Pulmonary artery endothelial cell (primary cell): ENCODE measurements around the gene COG5. TPM values are rescaled to one million over a fixed set of nuclear protein-coding genes. Genes with fewer than 3 reads are reported as not detected.
A peak's percentile ranks its signal among the peaks of the same experiment; 100 is the strongest.

Experiments
- DNase-seq: peaks from one replicate; pipeline ENCODE4 v3.0.0-alpha.2; 2011; ENCODE audit warnings: low read depth, low spot score
- total RNA-seq: library from RNA; depleted of rRNA; stranded (reverse); fragments of >200 nt; gene quantifications from 2 replicates; pipeline ENCODE4 v1.2.3, GENCODE V29; 2014

The COG5 gene
- total RNA-seq, 1 donor from 2014 or later: 49.7 TPM

DNA sequence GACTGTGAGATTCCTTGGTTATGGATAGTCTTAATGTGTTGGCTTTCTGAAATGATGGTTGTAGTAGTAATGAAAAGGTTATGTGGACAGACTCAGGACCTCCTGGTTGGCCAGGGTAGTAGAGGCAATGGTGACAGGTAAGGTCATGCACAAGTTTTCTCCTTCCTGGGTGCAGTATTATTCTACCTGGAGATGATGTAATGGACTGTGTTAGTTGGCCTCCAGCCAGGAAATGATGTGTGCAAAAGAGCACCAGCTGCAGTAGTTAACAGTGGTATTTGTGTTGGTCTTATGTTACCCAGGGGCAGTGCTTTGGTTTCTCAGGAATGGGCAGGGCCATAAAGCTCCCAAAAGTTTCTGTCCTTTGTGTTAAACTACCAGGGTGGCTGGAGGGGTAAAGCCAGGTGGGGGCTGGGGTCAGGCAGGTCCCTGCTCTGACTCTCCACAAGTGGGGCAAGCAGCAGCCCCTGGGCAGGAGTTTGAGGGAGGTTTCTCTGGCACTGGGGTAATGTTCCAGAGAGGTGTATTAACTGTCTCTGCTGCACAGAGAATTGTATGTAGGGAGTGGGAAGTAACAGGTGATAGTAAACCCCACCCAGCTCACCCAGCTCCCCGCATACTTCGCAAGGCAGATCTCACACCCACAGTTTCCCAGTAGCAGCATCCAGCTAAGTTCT lies 57.6 kb downstream of the COG5 start:
- DNase-seq: no peak

DNA sequence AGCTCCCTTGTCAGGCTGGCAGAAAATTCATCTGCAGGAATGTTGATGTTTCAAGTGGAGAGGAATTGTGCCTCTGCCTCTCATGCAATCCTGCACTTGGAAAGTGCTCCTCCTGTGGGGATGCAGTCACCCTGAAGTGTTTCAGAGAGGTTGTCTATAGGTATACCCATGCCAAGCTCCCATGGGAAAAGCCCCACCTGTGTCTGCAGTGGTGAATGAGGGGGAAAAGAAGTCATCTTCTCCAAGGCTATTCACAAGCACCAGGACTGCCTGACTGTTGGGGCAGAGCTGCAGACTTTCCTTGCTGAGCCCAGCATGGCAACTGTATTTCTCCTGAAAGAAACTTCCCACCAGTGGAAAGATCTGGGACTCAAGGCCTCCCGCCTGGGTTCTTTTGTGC lies 58.4 kb downstream of the COG5 start:
- DNase-seq: no peak

DNA sequence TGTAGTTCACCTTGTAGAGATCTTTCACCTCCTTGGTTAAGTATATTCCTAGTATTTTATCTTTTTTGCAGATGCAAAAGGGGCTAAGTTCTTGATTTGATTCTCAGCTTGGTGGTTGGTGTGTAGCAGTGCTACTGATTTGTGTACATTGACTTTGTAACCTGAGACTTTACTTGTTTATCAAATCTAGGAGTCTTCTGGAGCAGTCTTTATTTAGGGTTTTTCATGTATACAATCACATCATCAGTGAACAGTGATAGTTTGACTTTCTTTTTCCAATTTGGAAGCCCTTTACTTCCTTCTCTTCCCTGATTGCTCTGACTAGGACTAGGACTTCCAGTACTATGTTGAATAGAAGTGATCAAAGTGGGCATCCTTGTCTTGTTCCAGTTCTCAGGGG lies 60.0 kb downstream of the COG5 start:
- DNase-seq: no peak

DNA sequence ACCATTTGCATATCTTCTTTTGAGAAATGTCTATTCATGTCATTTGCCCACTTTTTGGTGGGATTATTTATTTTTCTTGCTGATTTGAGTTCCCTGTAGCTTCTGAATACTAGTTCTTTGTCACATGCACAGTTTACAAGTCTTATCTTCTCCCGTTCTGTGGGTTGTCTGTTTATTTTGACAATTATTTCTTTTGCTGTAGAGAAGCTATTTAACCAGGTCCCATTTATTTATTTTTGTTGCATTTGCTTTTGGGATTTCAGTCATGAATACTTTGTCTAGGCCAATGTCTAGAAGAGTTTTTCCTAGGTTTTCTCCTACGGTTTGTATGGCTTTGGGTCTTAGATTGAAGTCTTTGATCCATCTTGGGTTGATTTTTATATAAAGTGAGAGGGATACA lies 60.9 kb downstream of the COG5 start:
- no peak for DNase-seq

DNA sequence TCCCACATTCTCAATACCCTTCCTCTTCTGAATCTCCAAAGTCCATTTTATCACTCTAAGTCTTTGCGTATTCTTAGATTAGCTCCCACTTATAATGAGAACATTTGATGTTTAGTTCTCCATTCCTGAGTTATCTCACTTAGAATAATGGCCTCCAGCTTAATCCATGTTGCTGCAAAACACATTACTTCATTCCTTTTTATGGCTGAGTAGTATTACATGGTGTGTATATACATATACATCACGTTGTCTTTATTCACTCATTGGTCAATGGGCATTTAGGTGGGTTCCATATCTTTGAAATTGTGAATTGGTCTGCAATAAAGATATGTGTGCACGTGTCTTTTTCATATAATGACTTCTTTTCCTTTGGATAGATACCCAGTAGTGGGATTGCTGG lies 61.6 kb downstream of the COG5 start:
- DNase-seq: no peak

DNA sequence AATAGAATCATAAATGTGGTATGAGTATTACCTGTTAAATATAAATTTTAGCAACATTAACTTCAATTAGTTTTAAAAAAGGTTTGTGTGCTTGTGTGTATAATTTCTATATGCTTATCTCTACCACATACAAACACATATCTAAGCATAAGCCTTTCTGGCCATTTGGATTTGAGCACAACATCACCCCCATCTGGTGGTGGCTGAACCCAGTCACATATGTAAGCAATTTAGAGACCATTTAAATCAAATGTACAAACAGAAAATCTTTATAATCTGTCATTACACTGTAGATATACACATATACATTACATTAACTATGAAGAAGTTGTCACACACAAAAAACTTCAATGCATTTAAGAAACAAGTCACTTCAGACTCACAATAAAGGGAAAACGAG lies 62.1 kb downstream of the COG5 start:
- DNase-seq: peak; percentile 1

DNA sequence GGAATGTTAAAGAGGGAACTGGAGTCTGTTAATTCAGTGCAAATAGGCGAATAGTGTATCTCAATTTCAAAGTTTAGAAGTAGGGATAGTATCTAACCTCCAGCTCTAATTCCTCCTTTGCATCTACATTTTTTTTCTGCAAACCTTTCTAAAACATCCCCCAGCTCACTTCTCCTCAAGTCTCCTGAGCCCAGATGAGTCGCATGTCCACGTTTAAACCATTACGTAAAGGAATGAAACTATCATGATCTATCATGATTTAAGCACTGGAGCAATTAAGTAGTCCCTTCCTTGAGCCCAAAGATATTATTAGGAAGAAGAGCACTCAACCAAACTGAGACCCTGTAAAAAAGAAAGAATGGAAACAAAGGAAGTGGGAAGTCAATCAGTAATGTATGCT lies 64.0 kb downstream of the COG5 start:
- no peak for DNase-seq

DNA sequence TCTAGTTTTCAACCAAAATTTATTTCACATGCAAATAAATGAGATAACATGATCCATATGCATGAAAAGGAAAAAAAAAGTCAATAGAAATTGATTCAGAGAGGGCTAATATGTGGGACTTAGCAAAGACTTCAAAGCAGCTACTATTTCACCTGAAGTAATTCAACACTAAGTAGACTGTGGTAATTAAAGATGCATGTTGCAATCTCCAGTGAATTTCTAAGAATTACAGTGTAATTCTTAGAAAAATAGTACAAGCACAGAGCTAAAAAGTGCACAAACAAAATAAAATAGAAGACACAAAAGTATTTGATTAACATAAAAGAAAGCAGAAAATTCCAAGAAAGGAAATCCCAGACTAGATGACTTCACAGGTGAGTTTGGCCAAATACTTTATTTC lies 68.2 kb downstream of the COG5 start:
- no peak for DNase-seq

DNA sequence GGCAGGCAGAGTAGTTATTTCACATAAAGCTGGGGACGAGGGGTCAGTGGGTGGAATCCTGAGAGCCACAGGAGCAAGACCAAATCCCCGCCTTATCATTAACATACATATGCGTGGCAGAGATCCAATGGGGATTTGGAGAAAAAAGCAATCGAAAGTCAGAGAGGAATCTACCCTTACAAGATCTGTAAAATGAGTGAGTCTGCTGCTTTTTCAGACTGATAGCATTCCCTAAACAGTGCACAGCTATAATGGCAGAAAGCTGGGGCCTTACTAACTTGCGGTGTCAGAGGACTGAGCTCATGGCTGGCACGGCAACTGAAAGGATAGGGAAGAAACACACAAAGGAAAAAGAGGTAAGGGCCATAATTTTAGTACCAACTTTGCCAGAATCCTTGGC lies 68.8 kb downstream of the COG5 start:
- DNase-seq: no peak

DNA sequence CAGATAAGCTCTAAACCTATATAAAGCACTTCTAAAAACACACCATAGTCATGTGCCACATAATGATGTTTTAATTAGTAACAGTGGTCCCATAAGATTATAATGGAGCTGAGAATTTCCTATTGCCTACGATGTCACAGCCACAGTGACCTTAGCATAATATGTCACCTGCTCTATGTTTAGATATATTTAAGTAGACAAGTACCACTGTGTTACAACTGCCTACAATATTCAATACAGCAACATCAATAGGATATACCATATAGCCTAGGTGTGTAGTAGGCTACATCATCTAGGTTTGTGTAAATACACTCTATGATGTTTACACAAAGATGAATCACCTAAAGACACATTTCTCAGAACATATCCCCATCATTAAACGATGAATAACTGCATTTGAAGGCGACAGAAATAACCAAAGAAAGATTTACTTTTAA lies 69.4 kb downstream of the COG5 start:
- DNase-seq: no peak

DNA sequence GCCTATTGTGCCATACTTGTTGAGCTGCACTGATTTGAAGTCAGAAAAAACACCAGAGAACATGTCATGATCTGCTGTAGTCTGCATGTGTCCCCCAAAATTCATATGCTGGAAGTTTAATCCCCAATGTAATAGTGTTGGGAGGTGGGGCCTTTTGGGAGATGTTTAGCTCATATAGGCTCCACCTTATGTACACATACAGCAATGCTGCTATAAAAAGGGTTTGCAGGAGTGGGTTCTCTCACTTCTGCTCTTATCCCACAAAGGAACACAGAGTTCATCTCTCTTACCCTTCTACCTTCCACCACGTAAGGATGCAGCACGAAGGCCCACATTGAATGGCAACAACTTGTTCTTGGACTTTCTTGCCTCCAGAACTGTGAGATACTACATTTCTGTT lies 70.8 kb downstream of the COG5 start:
- DNase-seq: no peak

DNA sequence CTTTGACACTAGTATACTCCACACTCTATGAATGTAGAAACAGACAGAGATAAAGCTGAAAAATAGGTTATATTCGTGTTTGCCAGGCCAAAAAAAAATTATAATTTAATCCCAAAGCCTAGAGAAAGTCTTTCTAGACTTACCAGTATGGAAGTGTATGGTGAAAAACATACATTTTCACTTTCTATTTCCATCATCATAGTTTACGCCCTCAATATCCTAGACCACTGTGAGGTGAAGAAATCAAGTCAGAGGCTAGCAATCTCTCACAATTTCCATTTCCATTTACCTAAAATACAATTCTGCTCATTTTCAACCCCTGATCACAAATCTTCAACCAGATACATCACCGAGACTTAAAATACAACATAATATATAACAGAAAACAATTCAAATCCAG lies 77.7 kb downstream of the COG5 start:
- DNase-seq: no peak

DNA sequence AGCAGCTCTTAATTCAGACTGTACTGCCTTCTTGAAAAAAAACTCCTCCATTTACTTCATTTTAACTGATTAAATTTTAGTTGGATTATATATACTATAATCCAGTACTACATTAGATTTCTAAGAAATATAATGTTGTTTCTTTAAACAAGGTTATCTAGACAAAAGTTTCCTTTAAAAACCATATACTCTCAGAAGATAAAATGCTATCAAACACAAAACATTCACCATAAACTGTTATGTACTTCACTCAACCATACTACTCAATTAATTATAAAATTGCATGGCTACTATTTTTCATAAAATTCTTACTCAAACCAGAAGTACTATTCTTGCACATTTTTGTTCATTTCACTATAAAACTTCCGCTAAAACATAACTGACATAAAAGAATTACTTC lies 81.1 kb downstream of the COG5 start:
- DNase-seq: no peak

DNA sequence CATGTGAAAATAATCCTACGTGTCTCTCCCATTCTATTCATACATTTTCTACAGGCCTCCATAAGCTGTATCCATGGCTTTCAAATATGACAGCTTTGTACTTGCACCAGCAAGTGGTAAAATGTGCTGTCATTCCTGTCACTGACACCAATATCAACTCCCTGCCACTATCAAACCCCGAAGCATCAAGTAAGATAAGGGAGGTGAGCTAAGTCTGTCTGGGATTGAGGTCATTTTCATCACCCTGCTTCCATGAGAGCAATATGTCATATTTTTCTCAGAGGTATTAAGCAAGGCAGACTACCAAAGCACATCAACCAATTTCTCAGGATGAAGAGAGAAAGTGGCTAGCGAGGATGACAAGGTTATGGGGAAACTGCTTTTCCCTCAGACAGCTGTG lies 82.8 kb downstream of the COG5 start:
- DNase-seq: no peak

DNA sequence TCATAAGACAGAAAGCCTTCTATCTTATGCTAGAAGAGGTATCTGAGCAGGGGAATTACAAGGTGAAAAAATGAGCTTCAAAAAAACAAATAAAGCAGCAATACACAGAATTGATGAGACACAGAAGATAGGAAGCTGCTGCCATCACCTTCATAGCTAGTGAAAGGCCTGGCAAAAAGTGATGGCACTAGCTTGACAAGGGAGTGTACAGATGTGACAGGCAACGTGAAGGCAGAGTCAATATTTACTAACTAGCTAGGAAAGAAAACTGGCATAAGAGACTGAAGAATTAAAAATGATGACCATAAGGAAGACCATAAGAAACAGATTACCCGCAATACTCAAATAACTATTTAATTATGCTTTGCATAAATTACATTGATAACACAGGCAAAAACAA lies 84.4 kb downstream of the COG5 start:
- no peak for DNase-seq

DNA sequence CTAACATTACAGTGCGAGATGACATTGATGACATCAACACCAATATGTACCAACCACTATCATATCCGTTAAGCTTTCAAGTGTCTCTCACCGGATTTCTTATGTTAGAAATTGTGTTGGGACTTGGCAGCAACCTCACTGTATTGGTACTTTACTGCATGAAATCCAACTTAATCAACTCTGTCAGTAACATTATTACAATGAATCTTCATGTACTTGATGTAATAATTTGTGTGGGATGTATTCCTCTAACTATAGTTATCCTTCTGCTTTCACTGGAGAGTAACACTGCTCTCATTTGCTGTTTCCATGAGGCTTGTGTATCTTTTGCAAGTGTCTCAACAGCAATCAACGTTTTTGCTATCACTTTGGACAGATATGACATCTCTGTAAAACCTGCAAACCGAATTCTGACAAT lies 89.6 kb downstream of the COG5 start:
- no peak for DNase-seq

DNA sequence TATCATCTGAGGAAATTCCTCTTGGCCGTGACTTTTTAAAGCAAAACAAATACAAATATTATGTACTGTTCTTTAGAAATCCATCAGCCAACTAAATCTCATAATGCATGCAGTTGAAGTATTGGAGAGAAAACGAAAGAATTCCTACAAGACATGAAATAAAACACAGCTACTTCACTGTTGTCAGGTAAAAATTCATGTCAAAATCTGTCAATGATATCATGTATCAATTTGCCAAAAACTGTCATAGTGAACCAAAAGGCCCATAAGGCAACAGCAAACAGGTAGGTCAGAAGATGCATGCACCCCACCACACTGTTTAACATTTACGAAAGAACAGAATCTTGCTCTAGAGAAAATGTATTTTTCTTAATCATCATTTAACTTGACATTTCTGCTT lies 91.6 kb downstream of the COG5 start:
- no peak for DNase-seq

DNA sequence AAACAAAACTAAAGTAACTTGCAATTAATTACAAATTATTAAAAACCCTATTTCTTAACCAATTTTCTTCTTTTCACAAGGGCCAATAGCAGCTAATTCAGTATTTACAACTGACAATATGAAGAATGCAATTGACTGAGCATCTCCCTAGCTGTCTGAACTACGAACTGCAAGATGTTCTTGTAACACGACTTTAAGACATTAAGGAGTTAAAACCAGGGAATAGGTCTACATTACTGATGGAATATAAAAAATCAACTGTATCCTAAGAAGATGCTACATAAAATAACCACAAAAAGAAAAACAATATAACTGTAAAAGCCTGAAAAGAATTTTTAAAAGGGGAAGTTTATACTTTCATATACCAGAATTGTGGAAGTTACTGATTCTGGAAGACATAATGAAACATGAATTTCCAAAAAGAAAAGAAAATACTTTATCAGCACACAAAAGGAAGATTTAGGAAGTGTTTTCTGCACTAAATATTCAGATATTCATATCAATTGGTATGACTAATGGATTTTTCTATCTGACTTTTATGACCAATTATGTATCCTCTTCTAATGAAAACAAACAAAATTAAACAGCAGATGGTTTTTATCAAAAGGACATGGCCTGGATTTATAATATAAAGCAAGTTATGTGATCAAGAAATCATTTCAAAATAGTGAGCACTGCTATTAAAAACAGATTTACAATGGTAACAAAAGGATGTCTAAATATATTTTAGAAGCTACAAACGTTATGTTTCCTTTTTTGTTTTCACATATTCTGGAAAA lies 92.2 kb downstream of the COG5 start:
- no peak for DNase-seq

DNA sequence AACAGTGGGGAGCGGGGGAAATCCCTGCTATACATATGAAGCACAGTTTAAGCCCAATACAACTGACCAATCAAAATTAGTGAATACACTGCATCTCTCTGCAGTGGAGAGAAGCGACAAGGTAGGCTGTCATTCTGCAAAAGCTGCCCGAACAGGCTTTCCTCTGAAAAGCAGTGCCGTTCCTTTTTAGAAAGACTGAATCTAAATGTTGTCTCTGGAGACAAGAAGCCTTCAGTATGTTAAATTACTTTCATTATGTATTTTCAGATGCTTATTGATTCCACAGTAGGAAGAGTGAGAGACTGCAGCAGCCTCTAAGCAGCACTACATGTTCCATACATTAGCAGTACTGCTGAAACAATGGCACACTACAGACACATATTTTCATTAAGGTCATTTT lies 93.8 kb downstream of the COG5 start, which contains the start of gene GPR22:
GPR22 (plus strand) TSS at position 129 of the 400 bp plus-strand sequence. CDS start 4,004 bp downstream, outside the sequence.
- no peak for DNase-seq

DNA sequence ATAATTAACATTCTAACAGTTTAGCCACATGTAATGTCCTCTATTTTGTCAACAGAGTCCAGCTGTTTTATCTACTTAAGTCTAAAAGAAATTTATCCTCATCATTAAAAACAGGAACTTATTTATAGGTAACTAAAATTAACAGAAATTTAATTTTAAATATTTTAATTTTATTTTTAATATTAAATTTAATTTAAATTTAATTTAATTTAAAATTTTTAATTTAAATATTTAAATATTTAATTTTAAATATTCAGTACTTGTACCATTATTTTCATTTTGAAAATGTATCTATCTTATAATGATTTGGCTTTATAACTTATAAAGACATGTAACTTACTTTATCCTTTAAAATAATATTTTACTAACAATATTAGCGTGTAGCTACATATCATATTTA lies 94.9 kb downstream of the COG5 start:
- no peak for DNase-seq

DNA sequence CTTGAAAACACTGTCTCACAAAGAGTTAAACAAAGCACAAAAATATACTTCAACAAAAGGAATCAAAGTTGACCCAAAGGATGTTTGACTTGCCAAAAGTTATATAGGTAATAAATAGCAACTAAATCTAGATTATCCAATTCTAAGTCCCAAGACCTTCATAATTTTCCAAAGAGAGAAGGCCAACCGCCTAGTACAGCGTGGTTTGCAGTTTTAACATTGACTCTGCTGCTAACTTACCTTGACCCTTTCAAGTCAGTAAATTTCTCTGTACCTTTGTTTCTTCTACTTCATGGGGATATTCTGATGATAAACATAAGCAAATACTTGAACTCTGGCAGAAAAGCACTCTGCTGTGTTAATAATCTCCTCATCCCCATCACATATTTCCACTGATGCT lies 95.7 kb downstream of the COG5 start:
- no peak for DNase-seq

DNA sequence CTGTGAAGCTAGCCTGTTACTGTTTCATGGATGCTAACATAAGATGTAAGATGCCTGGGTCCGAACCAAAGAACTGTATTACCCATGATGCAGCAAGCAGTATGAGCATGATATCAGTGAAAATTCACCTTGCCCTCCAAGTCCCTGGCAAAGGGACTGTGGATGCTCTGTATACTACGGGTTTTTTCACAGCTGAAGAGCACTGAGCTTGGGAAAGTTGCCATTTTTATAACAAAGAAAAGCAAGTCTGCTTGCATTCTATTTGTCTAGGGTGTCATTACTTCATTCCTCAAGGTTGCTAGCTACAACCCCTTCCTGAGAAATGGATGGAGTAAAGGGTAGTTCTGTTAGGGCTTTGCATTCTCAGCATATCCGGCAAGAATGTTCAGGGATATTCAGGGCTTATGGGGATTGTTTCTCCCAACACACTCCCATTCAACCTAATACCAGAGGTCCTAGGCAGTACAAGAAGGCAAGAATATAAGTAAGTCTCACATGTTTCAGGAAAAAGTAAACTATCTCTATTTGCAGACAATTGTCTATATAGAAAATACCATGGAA lies 99.0 kb downstream of the COG5 start:
- no peak for DNase-seq
